Vagina (tissue), 2 donors: ENCODE data around the gene ARG2. TPM values are rescaled to one million over a fixed set of nuclear protein-coding genes. Genes with fewer than 3 reads are reported as not detected.
A peak's percentile ranks its signal among the peaks of the same experiment; 100 is the strongest.
"Not testable (repeated sequence)": the region's sequence is repeated elsewhere in the genome, so short reads cannot be mapped to it uniquely, and the experiment has no call there.

Source experiments
- DNase-seq, 2 donors: peaks; one replicate each; pipeline ENCODE4 v3.0.0-alpha.2; 2017; ENCODE audit errors: extremely low spot score in 2 of 2
- H3K27ac ChIP-seq: fragments of 200-600 bp; sonication (generic); one replicate; pipeline ENCODE4 v1.5.1; 2019
- H3K27me3 ChIP-seq: fragments of 200-600 bp; sonication (generic); one replicate; pipeline ENCODE4 v1.5.1; 2019
- H3K36me3 ChIP-seq, 2 donors: fragments of 200-600 bp; sonication (generic); one replicate each; pipeline ENCODE4 v1.5.1; 2017 to 2019
- H3K4me1 ChIP-seq: fragments of 200-600 bp; sonication (generic); one replicate; pipeline ENCODE4 v1.5.1; 2019
- H3K4me3 ChIP-seq, 2 donors: fragments of 200-600 bp; sonication (generic); 1 replicate in 1 of 2; 2 replicates in 1 of 2; pipeline ENCODE4 v1.5.1; 2016 to 2019
- H3K9me3 ChIP-seq: fragments of 200-600 bp; sonication (generic); one replicate; pipeline ENCODE4 v1.5.1; 2019
- POLR2A ChIP-seq, 2 donors: fragments of 450-650 bp; IDR thresholded peaks; one replicate each; pipeline ENCODE4 v1.6.1; 2017; ENCODE audit warnings: antibody characterized with exemption in 2 of 2, mild to moderate bottlenecking in 2 of 2, moderate library complexity in 2 of 2
- POLR2AphosphoS5 ChIP-seq, 2 donors: sonication (generic); formaldehyde crosslinking; IDR thresholded peaks; one replicate each; pipeline ENCODE4 v1.9.0; 2017; ENCODE audit warnings: antibody characterized with exemption in 2 of 2, mild to moderate bottlenecking in 2 of 2, low read depth in 1 of 2; ENCODE audit not compliant: insufficient read depth in 1 of 2
- intact Hi-C: fragments of 100-400 bp; cut with DNase I; formaldehyde crosslinking; loops from one replicate; pipeline ENCODE4 v1.15.1; 2023
- total RNA-seq: library from RNA; depleted of rRNA; stranded (reverse); fragments of >200 nt; gene quantifications from one replicate; pipeline ENCODE4 v1.2.3, GENCODE V29; 2016
- TF ChIP-seq, protein P1 (sequence below), 3 experiments: fragments of 450-650 bp in 2 of 3; fragments of 200-600 bp in 1 of 3; sonication (generic) in 1 of 3; IDR thresholded peaks; one replicate each; pipeline ENCODE4 v1.5.1; 2017 to 2019; ENCODE audit warnings: antibody characterized with exemption in 3 of 3, mild to moderate bottlenecking in 2 of 3, moderate library complexity in 2 of 3

The ARG2 gene
- total RNA-seq, 1 donor from 2014 or later: 14.2 TPM

DNA sequence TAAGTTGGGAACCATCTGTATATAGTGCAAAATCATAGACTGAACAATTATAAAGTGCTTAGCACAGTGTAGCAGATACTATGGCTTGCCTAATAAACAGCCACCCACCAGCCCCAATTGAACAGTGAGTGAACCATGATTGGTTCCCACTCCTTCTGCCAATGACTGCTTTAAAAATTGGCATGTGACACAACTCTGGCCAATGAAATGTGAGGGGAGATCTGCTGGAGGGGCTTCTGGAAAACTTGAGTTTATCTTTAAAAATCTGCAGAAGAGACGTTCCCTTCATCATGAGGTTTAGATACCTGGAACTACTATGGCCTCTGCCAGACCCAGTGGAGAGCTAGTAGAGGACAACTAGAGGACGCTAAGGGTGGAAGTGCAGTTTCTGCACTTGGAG is 24.3 kb upstream of the ARG2 start:
- H3K36me3 ChIP-seq: peaks cover 0 to 24% of the 10 kb centered on the region in 2 donors

DNA sequence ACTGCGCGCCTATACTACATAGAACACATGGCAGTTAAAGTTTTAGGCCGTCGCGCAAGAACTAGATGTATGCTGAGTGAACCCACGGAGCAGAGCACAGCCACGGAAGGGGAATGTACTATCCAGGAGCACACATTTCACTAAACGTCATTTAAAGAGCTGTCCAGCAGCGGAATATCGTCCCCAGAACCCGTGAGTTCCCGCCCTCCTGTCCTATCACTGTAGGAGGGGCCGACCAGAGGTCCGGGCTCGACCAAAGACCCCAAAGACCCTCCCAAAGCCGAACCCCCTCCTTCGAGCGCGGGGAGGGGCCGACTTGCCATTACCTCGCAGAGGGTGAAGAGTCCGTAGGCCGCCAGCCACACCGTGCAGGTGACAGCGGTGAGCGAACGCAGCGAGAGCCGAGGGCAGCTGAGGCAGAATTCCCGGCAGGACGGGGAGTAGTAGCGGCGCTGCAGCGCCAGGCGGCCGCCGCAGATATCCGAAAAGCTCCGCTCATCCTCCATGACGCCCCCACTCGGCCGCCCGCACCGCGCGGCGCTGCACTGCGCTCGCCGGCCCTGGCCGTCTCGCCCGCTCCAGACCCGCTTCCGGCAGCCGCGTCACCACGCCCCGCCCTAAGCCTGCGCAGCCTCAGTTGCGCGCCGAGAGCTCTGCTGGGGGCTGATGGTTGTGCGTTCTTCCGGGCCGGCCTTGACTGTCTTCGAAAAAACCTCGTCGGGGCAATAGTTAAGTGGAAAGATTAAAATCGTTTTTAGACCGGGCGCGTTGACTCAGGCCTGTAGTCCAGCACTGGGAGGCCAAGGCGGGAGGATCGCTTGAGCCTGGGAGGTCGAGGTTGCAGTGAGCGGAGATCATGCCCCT is 19.8 kb upstream of the ARG2 start, which contains the start of gene PIGH:
TSS of gene PIGH (minus strand) at position 571 of the 864 bp plus-strand sequence. CDS start at position 506, 65 bp downstream.
- no peaks in the 10 kb centered on the region for H3K36me3 ChIP-seq
- H3K4me3 ChIP-seq: peak within 1 kb of the TSS; percentile 77 to 89
- H3K9me3 ChIP-seq: no peaks in the 10 kb centered on the region
- no peaks in the 10 kb centered on the region for H3K27me3 ChIP-seq
- H3K27ac ChIP-seq: peak within 1 kb of the TSS; percentile 87
- TF ChIP-seq POLR2AphosphoS5 (IDR thresholded peaks at IDR 0.05; ENCODE audit: insufficient read depth in 1 of 2, low read depth in 1 of 2) (peak in 1 of 2 donors; percentile 84), POLR2A (IDR thresholded peaks at IDR 0.05) (peak in 1 of 2 donors; percentile 74)
- TF ChIP-seq, protein P1, sequence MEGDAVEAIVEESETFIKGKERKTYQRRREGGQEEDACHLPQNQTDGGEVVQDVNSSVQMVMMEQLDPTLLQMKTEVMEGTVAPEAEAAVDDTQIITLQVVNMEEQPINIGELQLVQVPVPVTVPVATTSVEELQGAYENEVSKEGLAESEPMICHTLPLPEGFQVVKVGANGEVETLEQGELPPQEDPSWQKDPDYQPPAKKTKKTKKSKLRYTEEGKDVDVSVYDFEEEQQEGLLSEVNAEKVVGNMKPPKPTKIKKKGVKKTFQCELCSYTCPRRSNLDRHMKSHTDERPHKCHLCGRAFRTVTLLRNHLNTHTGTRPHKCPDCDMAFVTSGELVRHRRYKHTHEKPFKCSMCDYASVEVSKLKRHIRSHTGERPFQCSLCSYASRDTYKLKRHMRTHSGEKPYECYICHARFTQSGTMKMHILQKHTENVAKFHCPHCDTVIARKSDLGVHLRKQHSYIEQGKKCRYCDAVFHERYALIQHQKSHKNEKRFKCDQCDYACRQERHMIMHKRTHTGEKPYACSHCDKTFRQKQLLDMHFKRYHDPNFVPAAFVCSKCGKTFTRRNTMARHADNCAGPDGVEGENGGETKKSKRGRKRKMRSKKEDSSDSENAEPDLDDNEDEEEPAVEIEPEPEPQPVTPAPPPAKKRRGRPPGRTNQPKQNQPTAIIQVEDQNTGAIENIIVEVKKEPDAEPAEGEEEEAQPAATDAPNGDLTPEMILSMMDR (IDR thresholded peaks at IDR 0.05): peak in 2 of 3 experiments; percentile 42 to 70
- H3K4me1 ChIP-seq: peaks cover 14% of the 10 kb centered on the region
- intact Hi-C loops: no loop called here
- no peak for DNase-seq

More for the DNA sequence above, 24.3 kb upstream of the ARG2 start:
- no peak overlapping the region for H3K4me3 ChIP-seq
- peaks cover 9% of the 10 kb centered on the region for H3K4me1 ChIP-seq
- no peak for DNase-seq
- no peak overlapping the region for H3K27ac ChIP-seq
- H3K9me3 ChIP-seq: no peaks in the 10 kb centered on the region
- intact Hi-C loops: no loop called here
- TF ChIP-seq POLR2AphosphoS5 (IDR thresholded peaks at IDR 0.05; ENCODE audit: insufficient read depth in 1 of 2, low read depth in 1 of 2) (no peak), POLR2A (IDR thresholded peaks at IDR 0.05) (no peak)
- TF ChIP-seq, protein P1 (IDR thresholded peaks at IDR 0.05): no peak
- no peaks in the 10 kb centered on the region for H3K27me3 ChIP-seq

DNA sequence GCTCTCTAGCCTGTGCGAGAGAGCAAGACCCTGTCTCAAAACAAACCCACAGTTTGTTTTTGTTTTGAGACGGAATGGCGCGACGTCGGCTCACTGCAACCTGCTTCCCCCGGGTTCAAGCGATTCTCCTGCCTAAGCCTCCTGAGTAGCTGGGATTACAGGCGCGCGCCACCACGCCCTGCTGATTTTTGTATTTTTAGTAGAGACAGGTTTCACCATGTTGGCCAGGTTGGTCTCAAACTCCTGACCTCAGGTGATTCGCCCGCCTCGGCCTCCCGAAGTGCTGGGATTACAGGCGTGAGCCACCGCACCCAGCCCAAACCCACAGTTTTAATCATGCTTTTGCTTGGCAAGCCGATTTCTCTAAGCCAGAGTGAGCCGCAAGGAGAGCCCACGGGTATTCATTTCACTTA is 19.2 kb upstream of the ARG2 start:
- DNase-seq, H3K27me3 ChIP-seq, intact Hi-C loops, H3K9me3 ChIP-seq, H3K36me3 ChIP-seq: not testable (repeated sequence)
- Histone ChIP-seq H3K4me1 (peaks cover 14% of the 10 kb centered on the region), H3K4me3 (peak overlapping the region; percentile 77 to 89), H3K27ac (peak overlapping the region; percentile 87)

DNA sequence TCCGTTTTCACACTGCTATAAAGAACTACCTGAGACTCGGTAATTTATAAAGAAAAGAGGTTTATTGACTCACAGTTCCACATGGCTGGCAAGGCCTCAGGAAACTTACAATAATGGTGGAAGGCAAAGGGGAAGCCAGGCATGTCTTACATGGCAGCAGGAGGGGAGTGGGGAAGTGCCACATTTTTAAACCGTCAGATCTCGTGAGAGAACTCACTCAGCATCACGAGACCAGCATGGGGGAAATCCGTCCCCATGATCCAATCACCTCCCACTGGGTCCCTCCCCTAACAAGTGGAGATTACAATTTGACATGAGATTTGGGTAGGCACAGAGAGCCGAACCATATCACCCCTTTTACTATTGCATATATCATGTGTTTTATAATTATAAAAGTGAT is 17.6 kb upstream of the ARG2 start:
- intact Hi-C loops: no loop called here
- TF ChIP-seq, protein P1 (IDR thresholded peaks at IDR 0.05): no peak
- no peak for TF ChIP-seq POLR2AphosphoS5 (IDR thresholded peaks at IDR 0.05; ENCODE audit: insufficient read depth in 1 of 2, low read depth in 1 of 2)
- TF ChIP-seq POLR2A (IDR thresholded peaks at IDR 0.05): no peak

DNA sequence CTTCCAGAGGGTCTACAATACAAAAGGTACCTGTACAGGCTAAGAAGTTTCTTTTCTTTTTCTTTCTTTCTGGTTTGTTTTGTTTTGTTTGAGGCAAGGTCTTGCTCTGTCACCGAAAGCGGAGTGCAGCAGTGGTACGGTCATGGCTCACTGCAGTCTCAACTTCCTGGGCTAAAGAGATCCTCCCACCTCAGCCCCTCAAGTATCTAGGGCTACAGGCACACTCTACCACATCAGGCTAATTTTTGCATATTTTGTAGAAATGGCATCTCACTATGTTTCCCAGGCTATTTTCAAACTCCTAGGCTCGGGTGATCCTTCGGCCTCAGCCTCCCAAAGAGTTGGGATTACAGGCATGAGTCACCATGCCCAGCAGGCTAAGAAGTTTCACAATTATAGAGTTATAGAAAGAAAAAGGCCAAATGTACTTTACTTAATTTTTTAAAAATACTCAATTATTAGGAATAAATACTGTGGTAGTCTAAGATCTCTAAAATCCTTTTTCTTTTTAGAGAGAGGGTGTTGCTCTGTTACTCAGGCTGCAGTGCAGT is 16.6 kb upstream of the ARG2 start:
- H3K27ac ChIP-seq: no peak overlapping the region
- no peaks in the 10 kb centered on the region for H3K9me3 ChIP-seq
- no peaks in the 10 kb centered on the region for H3K27me3 ChIP-seq
- DNase-seq: no peak
- no peaks in the 10 kb centered on the region for H3K36me3 ChIP-seq
- intact Hi-C loops: no loop called here
- H3K4me3 ChIP-seq: no peak overlapping the region
- peaks cover 14% of the 10 kb centered on the region for H3K4me1 ChIP-seq
- no peak for TF ChIP-seq POLR2AphosphoS5 (IDR thresholded peaks at IDR 0.05; ENCODE audit: insufficient read depth in 1 of 2, low read depth in 1 of 2)
- no peak for TF ChIP-seq POLR2A (IDR thresholded peaks at IDR 0.05)
- TF ChIP-seq, protein P1 (IDR thresholded peaks at IDR 0.05): no peak

More for the DNA sequence above, 17.6 kb upstream of the ARG2 start:
- H3K4me1 ChIP-seq: peaks cover 14% of the 10 kb centered on the region
- DNase-seq: no peak
- H3K4me3 ChIP-seq: no peak overlapping the region
- H3K36me3 ChIP-seq: no peaks in the 10 kb centered on the region
- no peaks in the 10 kb centered on the region for H3K27me3 ChIP-seq
- H3K9me3 ChIP-seq: no peaks in the 10 kb centered on the region
- no peak overlapping the region for H3K27ac ChIP-seq
